ENCODE results near the gene HDAC4. TPM values are rescaled to one million over a fixed set of nuclear protein-coding genes. Genes with fewer than 3 reads are reported as not detected.

HDAC4 gene
- total and polyA plus RNA-seq, 2 experiments from 2014 or later = 8.1 to 41.8 TPM

DNA sequence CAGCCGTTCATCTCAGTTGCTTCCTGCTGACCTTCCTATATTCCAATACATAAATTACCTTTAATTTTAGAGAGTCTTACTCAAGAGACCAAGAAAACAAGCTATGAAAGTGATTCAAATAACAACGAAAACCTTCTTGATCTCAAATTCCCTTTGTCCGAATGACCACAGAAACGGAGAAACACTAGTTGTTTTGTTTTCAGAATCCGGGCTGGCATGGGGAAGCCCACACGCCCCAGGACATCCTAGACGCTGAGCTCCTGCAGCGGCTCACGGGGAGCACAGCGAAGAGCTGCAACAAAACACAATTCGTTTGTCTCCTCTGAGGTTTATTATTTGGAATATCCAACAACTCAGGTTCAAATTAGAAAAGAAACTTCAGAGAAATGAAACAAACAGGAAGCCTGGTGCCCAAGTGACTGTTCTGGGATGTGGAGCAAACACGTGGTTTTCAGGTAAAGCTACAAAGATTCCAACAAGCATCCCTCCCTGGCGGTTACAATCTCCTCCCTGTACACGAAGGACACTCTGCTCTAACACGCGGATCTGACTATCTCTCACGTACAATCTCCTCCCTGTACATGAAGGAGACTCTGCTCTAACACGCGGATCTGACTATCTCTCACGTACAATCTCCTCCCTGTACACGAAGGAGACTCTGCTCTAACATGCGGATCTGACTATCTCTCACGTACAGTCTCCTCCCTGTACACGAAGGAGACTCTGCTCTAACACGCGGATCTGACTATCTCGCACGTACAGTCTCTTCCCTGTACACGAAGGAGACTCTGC, 315.4 kb downstream of the HDAC4 start:
- H3K27me3 ChIP-seq (ENCODE audit: insufficient read depth) = no peaks in the 10 kb centered on the region
- H3K36me3 ChIP-seq (ENCODE audit: insufficient read depth) = no peaks in the 10 kb centered on the region
- no peak overlapping the region for H3K27ac Mint-ChIP-seq
- H3K4me1 Mint-ChIP-seq = no peaks in the 10 kb centered on the region
- no peaks in the 10 kb centered on the region for H3K9me3 Mint-ChIP-seq
- peaks cover 14% of the 10 kb centered on the region; the same call in 2 of the 3 replicates for H3K36me3 Mint-ChIP-seq (ENCODE audit: low read depth)
- H3K4me3 Mint-ChIP-seq = no peak overlapping the region
- no peak for ATAC-seq
- H3K9me2 ChIP-seq (ENCODE audit: insufficient read depth) = no peaks in the 10 kb centered on the region
- TF ChIP-seq POLR2AphosphoS5 (IDR thresholded peaks at IDR 0.05; ENCODE audit: low read depth) (no peak), EZH2phosphoT487 (IDR thresholded peaks at IDR 0.05; ENCODE audit: unreplicated experiment) (no peak), EZH2 (IDR thresholded peaks at IDR 0.05; ENCODE audit: low read depth, unreplicated experiment) (no peak), CREB1 (CRISPR knock-in tag; IDR thresholded peaks at IDR 0.05; ENCODE audit: low read depth) (no peak), ZNF331 (CRISPR knock-in tag; IDR thresholded peaks at IDR 0.05; ENCODE audit: low read depth) (no peak), NANOG (IDR thresholded peaks at IDR 0.05; ENCODE audit: borderline replicate concordance) (no peak), JUNB (IDR thresholded peaks at IDR 0.05; ENCODE audit: unreplicated experiment) (no peak), ZNF114 (CRISPR knock-in tag; IDR thresholded peaks at IDR 0.05) (no peak), ZNF462 (CRISPR knock-in tag; IDR thresholded peaks at IDR 0.05) (no peak), STAT1 (IDR thresholded peaks at IDR 0.05; ENCODE audit: unreplicated experiment) (no peak), CTCF (conservative IDR thresholded peaks at IDR 0.05; ENCODE audit: low read depth in 2 of 2) (no peak)
- TF ChIP-seq, protein P1, sequence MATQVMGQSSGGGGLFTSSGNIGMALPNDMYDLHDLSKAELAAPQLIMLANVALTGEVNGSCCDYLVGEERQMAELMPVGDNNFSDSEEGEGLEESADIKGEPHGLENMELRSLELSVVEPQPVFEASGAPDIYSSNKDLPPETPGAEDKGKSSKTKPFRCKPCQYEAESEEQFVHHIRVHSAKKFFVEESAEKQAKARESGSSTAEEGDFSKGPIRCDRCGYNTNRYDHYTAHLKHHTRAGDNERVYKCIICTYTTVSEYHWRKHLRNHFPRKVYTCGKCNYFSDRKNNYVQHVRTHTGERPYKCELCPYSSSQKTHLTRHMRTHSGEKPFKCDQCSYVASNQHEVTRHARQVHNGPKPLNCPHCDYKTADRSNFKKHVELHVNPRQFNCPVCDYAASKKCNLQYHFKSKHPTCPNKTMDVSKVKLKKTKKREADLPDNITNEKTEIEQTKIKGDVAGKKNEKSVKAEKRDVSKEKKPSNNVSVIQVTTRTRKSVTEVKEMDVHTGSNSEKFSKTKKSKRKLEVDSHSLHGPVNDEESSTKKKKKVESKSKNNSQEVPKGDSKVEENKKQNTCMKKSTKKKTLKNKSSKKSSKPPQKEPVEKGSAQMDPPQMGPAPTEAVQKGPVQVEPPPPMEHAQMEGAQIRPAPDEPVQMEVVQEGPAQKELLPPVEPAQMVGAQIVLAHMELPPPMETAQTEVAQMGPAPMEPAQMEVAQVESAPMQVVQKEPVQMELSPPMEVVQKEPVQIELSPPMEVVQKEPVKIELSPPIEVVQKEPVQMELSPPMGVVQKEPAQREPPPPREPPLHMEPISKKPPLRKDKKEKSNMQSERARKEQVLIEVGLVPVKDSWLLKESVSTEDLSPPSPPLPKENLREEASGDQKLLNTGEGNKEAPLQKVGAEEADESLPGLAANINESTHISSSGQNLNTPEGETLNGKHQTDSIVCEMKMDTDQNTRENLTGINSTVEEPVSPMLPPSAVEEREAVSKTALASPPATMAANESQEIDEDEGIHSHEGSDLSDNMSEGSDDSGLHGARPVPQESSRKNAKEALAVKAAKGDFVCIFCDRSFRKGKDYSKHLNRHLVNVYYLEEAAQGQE (IDR thresholded peaks at IDR 0.05; ENCODE audit: unreplicated experiment) = no peak
- TF ChIP-seq, protein P2, sequence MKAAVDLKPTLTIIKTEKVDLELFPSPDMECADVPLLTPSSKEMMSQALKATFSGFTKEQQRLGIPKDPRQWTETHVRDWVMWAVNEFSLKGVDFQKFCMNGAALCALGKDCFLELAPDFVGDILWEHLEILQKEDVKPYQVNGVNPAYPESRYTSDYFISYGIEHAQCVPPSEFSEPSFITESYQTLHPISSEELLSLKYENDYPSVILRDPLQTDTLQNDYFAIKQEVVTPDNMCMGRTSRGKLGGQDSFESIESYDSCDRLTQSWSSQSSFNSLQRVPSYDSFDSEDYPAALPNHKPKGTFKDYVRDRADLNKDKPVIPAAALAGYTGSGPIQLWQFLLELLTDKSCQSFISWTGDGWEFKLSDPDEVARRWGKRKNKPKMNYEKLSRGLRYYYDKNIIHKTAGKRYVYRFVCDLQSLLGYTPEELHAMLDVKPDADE (IDR thresholded peaks at IDR 0.05) = no peak
- H3K4me3 ChIP-seq = no peak overlapping the region
- no peak overlapping the region for H3K4me2 ChIP-seq
- 0 out of 2 replicates have a peak, but pooled peaks cover 2% of the 10 kb centered on the region for H4K20me1 ChIP-seq (replicated peaks; ENCODE audit: insufficient read depth)
- no peak overlapping the region for H3K27ac ChIP-seq (ENCODE audit: low read depth)
- no peak overlapping the region for H2AFZ ChIP-seq
- no peaks in the 10 kb centered on the region for H3K4me1 ChIP-seq (ENCODE audit: insufficient read depth)
- peaks cover 3% of the 10 kb centered on the region for H3K27me3 Mint-ChIP-seq (ENCODE audit: insufficient read depth, low read depth, poor library complexity)
- H3K79me2 ChIP-seq (replicated peaks; ENCODE audit: insufficient read depth) = no peaks in the 10 kb centered on the region
- DNase-seq (ENCODE audit: low spot score) = no peak
- no peaks in the 10 kb centered on the region for H3F3A ChIP-seq (replicated peaks; ENCODE audit: low read depth)

Data from GM23338 (cell line).